OCI-LY7 (cell line): Measurements from ENCODE around the gene RANBP9. TPM values are rescaled to one million over a fixed set of nuclear protein-coding genes. Genes with fewer than 3 reads are reported as not detected.

Source experiments
- BruUV-seq: library from RNA; stranded (reverse); fragments of 400-500 nt; replicated peaks from 2 replicates; lab custom pipeline; 2021; lab: Mats Ljungman, UMichigan
- CTCF ChIA-PET: fragments of 300-600 bp; sonication (Branson Sonifier 250); formaldehyde crosslinking; loops from one replicate; lab custom pipeline; 2022; ENCODE audit warnings: antibody characterized with exemption; ENCODE audit not compliant: unreplicated experiment; lab: Charles Lee
- POLR2A ChIA-PET: fragments of 300-600 bp; sonication (Branson Sonifier 250); formaldehyde crosslinking; loops from one replicate; lab custom pipeline; 2022; ENCODE audit warnings: antibody characterized with exemption; lab: Charles Lee
- DNase-seq: peaks from one replicate; pipeline ENCODE4 v3.0.0-alpha.2; 2015; ENCODE audit warnings: low spot score
- H2AFZ ChIP-seq: fragments of 200-600 bp; sonication (generic), shearing (Covaris generic); 2 replicates; pipeline ENCODE4 v1.6.1; 2014; ENCODE audit warnings: mild to moderate bottlenecking, antibody characterized with exemption, low read length, moderate library complexity
- H3K27ac ChIP-seq: fragments of 200-600 bp; sonication (generic); 2 replicates; pipeline ENCODE4 v1.5.1; 2014; ENCODE audit warnings: mixed run types, low read depth, mild to moderate bottlenecking, moderate library complexity, low read length, inconsistent platforms; ENCODE audit not compliant: poor library complexity, severe bottlenecking
- H3K36me3 ChIP-seq: fragments of 200-600 bp; sonication (generic); 2 replicates; pipeline ENCODE4 v1.6.1; 2014; ENCODE audit warnings: mild to moderate bottlenecking, antibody characterized with exemption, low read length, moderate library complexity, mixed read lengths; ENCODE audit not compliant: insufficient read depth
- H3K4me1 ChIP-seq: fragments of 200-600 bp; sonication (generic); 2 replicates; pipeline ENCODE4 v1.5.1; 2014; ENCODE audit warnings: mild to moderate bottlenecking, low read length; ENCODE audit not compliant: insufficient read depth, poor library complexity, severe bottlenecking
- H3K4me2 ChIP-seq: fragments of 200-600 bp; sonication (generic); 2 replicates; pipeline ENCODE4 v1.6.1; 2014; ENCODE audit warnings: mild to moderate bottlenecking, low read length
- H3K4me3 ChIP-seq: fragments of 200-600 bp; sonication (generic); 2 replicates; pipeline ENCODE4 v1.5.1; 2014; ENCODE audit warnings: mild to moderate bottlenecking, low read depth, low read length; ENCODE audit not compliant: poor library complexity, severe bottlenecking
- H3K79me2 ChIP-seq: fragments of 200-600 bp; sonication (generic); 2 replicates; pipeline ENCODE4 v1.6.1; 2016; ENCODE audit warnings: low read depth, mild to moderate bottlenecking, low read length, moderate library complexity, mixed read lengths; ENCODE audit not compliant: insufficient read depth
- H3K9me2 ChIP-seq: fragments of 200-600 bp; sonication (generic); 2 replicates; pipeline ENCODE4 v1.6.1; 2016; ENCODE audit warnings: mild to moderate bottlenecking, low read length, mixed read lengths; ENCODE audit not compliant: insufficient read depth
- H3K9me3 ChIP-seq: fragments of 200-600 bp; sonication (generic); 2 replicates; pipeline ENCODE4 v1.6.1; 2014; ENCODE audit warnings: mild to moderate bottlenecking, mixed run types, low read length, mixed read lengths
- H4K20me1 ChIP-seq: fragments of 200-600 bp; sonication (generic); 2 replicates; pipeline ENCODE4 v1.6.1; 2014; ENCODE audit warnings: mild to moderate bottlenecking, antibody characterized with exemption, low read length, moderate library complexity, mixed read lengths; ENCODE audit not compliant: insufficient read depth
- EZH2phosphoT487 ChIP-seq: fragments of 200-600 bp; sonication (generic); IDR thresholded peaks from 2 replicates; pipeline ENCODE4 v1.6.1; 2018; ENCODE audit warnings: low read depth, borderline replicate concordance, mild to moderate bottlenecking, mixed run types, antibody characterized with exemption, low read length, moderate library complexity, mixed read lengths
- intact Hi-C: fragments of 100-400 bp; cut with micrococcal nuclease; formaldehyde crosslinking; loops from one replicate; pipeline ENCODE4 v1.10.0; 2022; ENCODE audit not compliant: unreplicated experiment
- total RNA-seq, 2 experiments: library from RNA; depleted of rRNA in 1 of 2; stranded (reverse); fragments of >200 nt in 1 of 2; shearing (Covaris generic) in 1 of 2; gene quantifications; 2 replicates each; pipeline ENCODE4 v1.2.3, GENCODE V29; 2014 to 2022
- TF ChIP-seq, protein P1 (sequence below): fragments of 200-600 bp; sonication (generic); conservative IDR thresholded peaks from 2 replicates; pipeline ENCODE4 v1.5.1; 2014; ENCODE audit warnings: mild to moderate bottlenecking, antibody characterized with exemption, low read length, moderate library complexity, mixed read lengths

The RANBP9 gene
- total RNA-seq, 2 experiments from 2014 or later: 20.5 to 35.0 TPM

DNA sequence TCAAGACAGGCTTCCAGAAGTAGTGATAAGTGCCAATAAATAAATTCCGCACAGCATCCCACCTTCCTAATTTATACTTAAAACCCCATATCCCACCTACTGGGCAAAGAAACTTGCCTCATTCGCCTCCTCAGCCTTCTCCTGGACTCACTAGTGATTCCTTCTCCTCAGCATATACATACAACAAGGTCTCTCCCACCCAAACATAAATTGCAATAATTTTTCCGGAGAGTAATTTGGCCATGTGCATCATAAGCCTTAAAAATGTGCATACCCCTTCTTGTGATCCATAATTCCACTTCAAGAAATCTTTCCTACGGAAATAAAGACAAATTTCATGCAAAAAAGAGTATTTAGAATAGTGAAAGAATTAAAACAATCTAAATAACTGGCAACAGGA lies 26.8 kb downstream of the RANBP9 start:
- Histone ChIP-seq H3K9me3 (0 out of 2 replicates have a peak, but pooled peaks cover 3% of the 10 kb centered on the region), H3K4me2 (no peak overlapping the region), H3K4me3 (no peak overlapping the region), H4K20me1 (no peaks in the 10 kb centered on the region), H3K9me2 (no peaks in the 10 kb centered on the region), H3K27ac (no peak overlapping the region), H3K79me2 (peaks cover 27% of the 10 kb centered on the region), H3K4me1 (peaks cover 9% of the 10 kb centered on the region), H3K36me3 (peaks cover 34% of the 10 kb centered on the region), H2AFZ (no peak overlapping the region)
- POLR2A ChIA-PET: no interaction called here
- BruUV-seq: no TSS peak
- TF ChIP-seq, protein P1, sequence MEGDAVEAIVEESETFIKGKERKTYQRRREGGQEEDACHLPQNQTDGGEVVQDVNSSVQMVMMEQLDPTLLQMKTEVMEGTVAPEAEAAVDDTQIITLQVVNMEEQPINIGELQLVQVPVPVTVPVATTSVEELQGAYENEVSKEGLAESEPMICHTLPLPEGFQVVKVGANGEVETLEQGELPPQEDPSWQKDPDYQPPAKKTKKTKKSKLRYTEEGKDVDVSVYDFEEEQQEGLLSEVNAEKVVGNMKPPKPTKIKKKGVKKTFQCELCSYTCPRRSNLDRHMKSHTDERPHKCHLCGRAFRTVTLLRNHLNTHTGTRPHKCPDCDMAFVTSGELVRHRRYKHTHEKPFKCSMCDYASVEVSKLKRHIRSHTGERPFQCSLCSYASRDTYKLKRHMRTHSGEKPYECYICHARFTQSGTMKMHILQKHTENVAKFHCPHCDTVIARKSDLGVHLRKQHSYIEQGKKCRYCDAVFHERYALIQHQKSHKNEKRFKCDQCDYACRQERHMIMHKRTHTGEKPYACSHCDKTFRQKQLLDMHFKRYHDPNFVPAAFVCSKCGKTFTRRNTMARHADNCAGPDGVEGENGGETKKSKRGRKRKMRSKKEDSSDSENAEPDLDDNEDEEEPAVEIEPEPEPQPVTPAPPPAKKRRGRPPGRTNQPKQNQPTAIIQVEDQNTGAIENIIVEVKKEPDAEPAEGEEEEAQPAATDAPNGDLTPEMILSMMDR: no peak
- TF ChIP-seq EZH2phosphoT487: no peak
- intact Hi-C loops: no loop called here
- no peak for DNase-seq
- CTCF ChIA-PET: no interaction called here

DNA sequence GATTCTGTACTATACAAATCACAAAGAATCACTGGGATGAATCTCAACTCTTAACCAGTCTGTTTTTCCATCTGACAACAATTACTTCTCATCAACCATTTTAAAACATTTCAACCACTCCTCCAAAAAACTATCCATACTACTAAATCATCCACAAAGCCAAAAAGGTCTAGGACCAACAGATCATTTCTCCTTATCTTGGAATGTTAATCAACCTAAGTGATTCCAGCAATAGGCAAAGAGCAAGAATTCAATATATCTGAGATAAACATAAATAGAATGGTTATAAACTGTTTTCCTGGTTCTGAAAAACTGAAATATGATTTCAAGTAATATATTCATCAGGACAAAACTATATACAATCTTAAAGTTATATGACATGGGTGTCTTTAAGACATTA lies 28.6 kb downstream of the RANBP9 start:
- Histone ChIP-seq H3K79me2 (peaks cover 39% of the 10 kb centered on the region), H3K9me3 (0 out of 2 replicates have a peak, but pooled peaks cover 6% of the 10 kb centered on the region), H3K4me1 (peaks cover 9% of the 10 kb centered on the region), H3K27ac (no peak overlapping the region), H3K4me2 (no peak overlapping the region), H3K9me2 (no peaks in the 10 kb centered on the region), H3K4me3 (no peak overlapping the region), H4K20me1 (no peaks in the 10 kb centered on the region), H3K36me3 (peaks cover 28% of the 10 kb centered on the region), H2AFZ (no peak overlapping the region)
- TF ChIP-seq, protein P1: no peak
- no peak for TF ChIP-seq EZH2phosphoT487
- intact Hi-C loops: no loop called here
- BruUV-seq: no TSS peak
- DNase-seq: no peak
- ChIA-PET POLR2A (no interaction called here), CTCF (no interaction called here)

DNA sequence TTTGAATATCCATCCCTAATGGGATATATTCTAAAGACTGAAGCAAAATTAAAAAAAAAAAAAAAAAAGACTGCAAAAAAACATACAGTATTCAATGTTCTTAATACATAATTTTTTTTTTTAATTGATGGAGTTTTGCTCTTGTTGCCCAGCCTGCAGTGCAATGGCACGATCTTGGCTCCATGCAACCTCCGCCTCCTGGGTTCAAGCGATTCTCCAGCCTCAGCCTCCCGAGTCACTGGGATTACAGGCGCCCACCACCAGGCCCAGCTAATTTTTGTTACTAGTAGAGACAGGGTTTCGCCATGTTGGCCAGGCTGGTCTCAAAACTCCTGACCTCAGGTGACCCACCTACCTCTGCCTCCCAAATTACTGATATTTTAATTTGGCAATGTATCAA lies 29.3 kb downstream of the RANBP9 start:
- ChIA-PET CTCF (no interaction called here), POLR2A (no interaction called here)
- no peak for DNase-seq
- Histone ChIP-seq H3K9me2 (no peaks in the 10 kb centered on the region), H3K4me1 (peaks cover 9% of the 10 kb centered on the region), H3K4me2 (no peak overlapping the region), H3K9me3 (peaks cover 8% of the 10 kb centered on the region; the same call in 1 of the 2 replicates), H4K20me1 (no peaks in the 10 kb centered on the region), H3K79me2 (peaks cover 46% of the 10 kb centered on the region), H3K27ac (no peak overlapping the region), H3K36me3 (peaks cover 27% of the 10 kb centered on the region), H2AFZ (no peak overlapping the region), H3K4me3 (no peak overlapping the region)
- intact Hi-C loops: no loop called here
- BruUV-seq: no TSS peak
- TF ChIP-seq, protein P1: no peak
- TF ChIP-seq EZH2phosphoT487: no peak
